ENCODE measurements around the gene MRPS23.

Gene MRPS23

GRCh38 chr17:57860414-57860999 is 10.7 kb upstream of the MRPS23 start:
- no peaks in the 10 kb centered on the region for H3K36me3 ChIP-seq (ENCODE audit: insufficient read depth)
- no peak for TF ChIP-seq CTCF (conservative IDR thresholded peaks at IDR 0.05; ENCODE audit: low read depth, low read length)
- peaks cover 9% of the 10 kb centered on the region for H3K4me1 ChIP-seq (ENCODE audit: low read depth, poor library complexity, severe bottlenecking)
- H3K4me2 ChIP-seq, result no peak overlapping the region
- H3K79me2 ChIP-seq (ENCODE audit: insufficient read depth, low read depth), result no peaks in the 10 kb centered on the region
- H3K9ac ChIP-seq, result no peak overlapping the region
- H3K4me3 ChIP-seq (IDR thresholded peaks at IDR 0.05; ENCODE audit: insufficient read depth, low read depth, low read length), result no peak overlapping the region
- peaks cover 4% of the 10 kb centered on the region; the same call in 1 of the 2 replicates for H3K27me3 ChIP-seq (ENCODE audit: insufficient read depth, low read depth)
- no peak overlapping the region for H2AFZ ChIP-seq (ENCODE audit: low read depth)
- H3K27ac ChIP-seq, result no peak overlapping the region
- no peaks in the 10 kb centered on the region for H4K20me1 ChIP-seq (ENCODE audit: insufficient read depth)

GRCh38 chr17:57859601-57860413 is 10.0 kb upstream of the MRPS23 start:
- no peak for TF ChIP-seq CTCF (conservative IDR thresholded peaks at IDR 0.05; ENCODE audit: low read depth, low read length)

GRCh38 chr17:57858838-57859237 is 9.0 kb upstream of the MRPS23 start:
- H3K79me2 ChIP-seq (ENCODE audit: insufficient read depth, low read depth), result no peaks in the 10 kb centered on the region
- no peak overlapping the region for H3K4me3 ChIP-seq (IDR thresholded peaks at IDR 0.05; ENCODE audit: insufficient read depth, low read depth, low read length)
- H3K9ac ChIP-seq, result no peak overlapping the region
- no peak overlapping the region for H3K4me2 ChIP-seq
- no peak for TF ChIP-seq CTCF (conservative IDR thresholded peaks at IDR 0.05; ENCODE audit: low read depth, low read length)
- H2AFZ ChIP-seq (ENCODE audit: low read depth), result no peak overlapping the region
- H3K27ac ChIP-seq, result no peak overlapping the region
- peaks cover 4% of the 10 kb centered on the region; the same call in 1 of the 2 replicates for H3K27me3 ChIP-seq (ENCODE audit: insufficient read depth, low read depth)
- no peaks in the 10 kb centered on the region for H4K20me1 ChIP-seq (ENCODE audit: insufficient read depth)
- H3K36me3 ChIP-seq (ENCODE audit: insufficient read depth), result no peaks in the 10 kb centered on the region
- peaks cover 9% of the 10 kb centered on the region for H3K4me1 ChIP-seq (ENCODE audit: low read depth, poor library complexity, severe bottlenecking)

More at GRCh38 chr17:57859601-57860413, 10.0 kb upstream of the MRPS23 start:
- no peaks in the 10 kb centered on the region for H3K79me2 ChIP-seq (ENCODE audit: insufficient read depth, low read depth)
- no peak overlapping the region for H3K4me3 ChIP-seq (IDR thresholded peaks at IDR 0.05; ENCODE audit: insufficient read depth, low read depth, low read length)
- H3K4me1 ChIP-seq (ENCODE audit: low read depth, poor library complexity, severe bottlenecking), result peaks cover 9% of the 10 kb centered on the region
- no peak overlapping the region for H3K9ac ChIP-seq
- H2AFZ ChIP-seq (ENCODE audit: low read depth), result no peak overlapping the region
- no peaks in the 10 kb centered on the region for H4K20me1 ChIP-seq (ENCODE audit: insufficient read depth)
- peaks cover 4% of the 10 kb centered on the region; the same call in 1 of the 2 replicates for H3K27me3 ChIP-seq (ENCODE audit: insufficient read depth, low read depth)
- no peaks in the 10 kb centered on the region for H3K36me3 ChIP-seq (ENCODE audit: insufficient read depth)
- no peak overlapping the region for H3K4me2 ChIP-seq
- no peak overlapping the region for H3K27ac ChIP-seq

GRCh38 chr17:57856792-57857620 is 7.2 kb upstream of the MRPS23 start:
- Histone ChIP-seq H3K79me2 (ENCODE audit: insufficient read depth, low read depth) (no peaks in the 10 kb centered on the region), H3K36me3 (ENCODE audit: insufficient read depth) (no peaks in the 10 kb centered on the region), H3K9ac (no peak overlapping the region), H3K27ac (no peak overlapping the region), H4K20me1 (ENCODE audit: insufficient read depth) (no peaks in the 10 kb centered on the region), H2AFZ (ENCODE audit: low read depth) (no peak overlapping the region), H3K4me2 (no peak overlapping the region), H3K27me3 (ENCODE audit: insufficient read depth, low read depth) (peaks cover 4% of the 10 kb centered on the region; the same call in 1 of the 2 replicates), H3K4me1 (ENCODE audit: low read depth, poor library complexity, severe bottlenecking) (peaks cover 9% of the 10 kb centered on the region), H3K4me3 (IDR thresholded peaks at IDR 0.05; ENCODE audit: insufficient read depth, low read depth, low read length) (no peak overlapping the region)
- TF ChIP-seq CTCF (conservative IDR thresholded peaks at IDR 0.05; ENCODE audit: low read depth, low read length), result no peak
